HG02571 (cell line): ENCODE measurements around the gene NOMO2.
"Not testable (repeated sequence)": the region's sequence is repeated elsewhere in the genome, so short reads cannot be mapped to it uniquely, and the experiment has no call there.

Source experiments
- ATAC-seq: cut with Tn5 transposase; IDR thresholded peaks from one replicate; pipeline ENCODE4 v1.9.1; 2021; ENCODE audit warnings: mild to moderate bottlenecking, moderate library complexity; ENCODE audit not compliant: unreplicated experiment

Gene NOMO2

GRCh38 chr16:18521445-18522181, 40.3 kb downstream of the NOMO2 start:
- not testable (repeated sequence) for ATAC-seq

GRCh38 chr16:18518536-18519283, 43.2 kb downstream of the NOMO2 start:
- ATAC-seq = not testable (repeated sequence)

GRCh38 chr16:18498430-18498829, 63.5 kb downstream of the NOMO2 start:
- not testable (repeated sequence) for ATAC-seq

- ATAC-seq = not testable (repeated sequence)
These were observed 64.9 kb downstream of the NOMO2 start for GRCh38 chr16:18497032-18497431.

GRCh38 chr16:18492118-18492897, 69.6 kb downstream of the NOMO2 start:
- not testable (repeated sequence) for ATAC-seq

- not testable (repeated sequence) for ATAC-seq
These were observed 125.9 kb downstream of the NOMO2 start for GRCh38 chr16:18436025-18436424.

- ATAC-seq = not testable (repeated sequence)
These were observed 146.1 kb downstream of the NOMO2 start for GRCh38 chr16:18415827-18416226.

GRCh38 chr16:18409532-18410293, 152.2 kb downstream of the NOMO2 start:
- ATAC-seq = not testable (repeated sequence)

- ATAC-seq = peak; percentile 63
These were observed 159.8 kb downstream of the NOMO2 start for GRCh38 chr16:18401851-18402657.

- ATAC-seq = not testable (repeated sequence)
These were observed 160.7 kb downstream of the NOMO2 start for GRCh38 chr16:18401159-18401558.

- ATAC-seq = not testable (repeated sequence)
These were observed 167.5 kb downstream of the NOMO2 start for GRCh38 chr16:18394363-18394762.

GRCh38 chr16:18387767-18388166, 174.1 kb downstream of the NOMO2 start:
- ATAC-seq = not testable (repeated sequence)

- ATAC-seq = not testable (repeated sequence)
These were observed 175.4 kb downstream of the NOMO2 start for GRCh38 chr16:18386517-18386916.

- ATAC-seq = not testable (repeated sequence)
These were observed 176.6 kb downstream of the NOMO2 start for GRCh38 chr16:18385285-18385684.

GRCh38 chr16:18384869-18385268, 177.0 kb downstream of the NOMO2 start:
- ATAC-seq = not testable (repeated sequence)

- not testable (repeated sequence) for ATAC-seq
These were observed 177.7 kb downstream of the NOMO2 start for GRCh38 chr16:18384098-18384636.

GRCh38 chr16:18382696-18383095, 179.2 kb downstream of the NOMO2 start:
- not testable (repeated sequence) for ATAC-seq
